GM12891 (cell line): ENCODE measurements around the gene CCL5.

ENCODE experiments used
- POLR2A ChIP-seq: IDR thresholded peaks from 2 replicates; pipeline ENCODE4 v1.6.1; 2011; ENCODE audit warnings: low read depth, low read length, control low read depth
- POLR2AphosphoS5 ChIP-seq: IDR thresholded peaks from 2 replicates; pipeline ENCODE4 v1.6.1; 2011; ENCODE audit warnings: low read depth, low read length, control low read depth
- SPI1 ChIP-seq: IDR thresholded peaks from 2 replicates; pipeline ENCODE4 v1.6.1; 2011; ENCODE audit warnings: low read depth, low read length, control low read depth
- TAF1 ChIP-seq: IDR thresholded peaks from 2 replicates; pipeline ENCODE4 v1.6.1; 2011; ENCODE audit warnings: low read depth, low read length, control low read depth

- TF ChIP-seq TAF1: no peak
- no peak for TF ChIP-seq POLR2AphosphoS5
- TF ChIP-seq POLR2A: no peak
- TF ChIP-seq SPI1: no peak
These were observed 27.5 kb upstream of the CCL5 start for GRCh38 chr17:35907691-35908090.
